ENCODE data around the gene ABCG5.
A peak's percentile ranks its signal among the peaks of the same experiment; 100 is the strongest.

ABCG5 gene

GRCh38 chr2:43776324-43776723 lies 62.3 kb downstream of the ABCG5 start:
- intact Hi-C loops (cut with DNase I) = no loop called here
- no peak for DNase-seq

- DNase-seq = peak in 2 of 42 donors; percentile 11 to 13
- intact Hi-C loops (cut with DNase I) = no loop called here
Measured at GRCh38 chr2:43774617-43775016, 64.0 kb downstream of the ABCG5 start.

- intact Hi-C loops (cut with DNase I) = no loop called here
- peak; percentile 79 to 96 (median 90) for DNase-seq
Measured at GRCh38 chr2:43773876-43774613, 64.6 kb downstream of the ABCG5 start, which contains the start of gene DYNC2LI1. Gene DYNC2LI1 (plus strand): TSS chr2:43774039. CDS start chr2:43774139, 100 bp downstream.

GRCh38 chr2:43766006-43766405 lies 72.6 kb downstream of the ABCG5 start:
- intact Hi-C loops (cut with DNase I) = no loop called here

GRCh38 chr2:43764086-43764705 lies 74.4 kb downstream of the ABCG5 start:
- DNase-seq = no peak
- intact Hi-C loops (cut with DNase I) = no loop called here

More at GRCh38 chr2:43766006-43766405, 72.6 kb downstream of the ABCG5 start:
- no peak for DNase-seq

- intact Hi-C loops (cut with DNase I) = no loop called here
- no peak for DNase-seq
Measured at GRCh38 chr2:43763091-43763490, 75.5 kb downstream of the ABCG5 start.

Measured in head of caudate nucleus (tissue), 42 donors.